ENCODE measurements around the gene CACNA1I. TPM values are rescaled to one million over a fixed set of nuclear protein-coding genes. Genes with fewer than 3 reads are reported as not detected.

CACNA1I gene
- total and polyA plus RNA-seq, 2 experiments from 2014 or later = 0.17 to 0.21 TPM

DNA sequence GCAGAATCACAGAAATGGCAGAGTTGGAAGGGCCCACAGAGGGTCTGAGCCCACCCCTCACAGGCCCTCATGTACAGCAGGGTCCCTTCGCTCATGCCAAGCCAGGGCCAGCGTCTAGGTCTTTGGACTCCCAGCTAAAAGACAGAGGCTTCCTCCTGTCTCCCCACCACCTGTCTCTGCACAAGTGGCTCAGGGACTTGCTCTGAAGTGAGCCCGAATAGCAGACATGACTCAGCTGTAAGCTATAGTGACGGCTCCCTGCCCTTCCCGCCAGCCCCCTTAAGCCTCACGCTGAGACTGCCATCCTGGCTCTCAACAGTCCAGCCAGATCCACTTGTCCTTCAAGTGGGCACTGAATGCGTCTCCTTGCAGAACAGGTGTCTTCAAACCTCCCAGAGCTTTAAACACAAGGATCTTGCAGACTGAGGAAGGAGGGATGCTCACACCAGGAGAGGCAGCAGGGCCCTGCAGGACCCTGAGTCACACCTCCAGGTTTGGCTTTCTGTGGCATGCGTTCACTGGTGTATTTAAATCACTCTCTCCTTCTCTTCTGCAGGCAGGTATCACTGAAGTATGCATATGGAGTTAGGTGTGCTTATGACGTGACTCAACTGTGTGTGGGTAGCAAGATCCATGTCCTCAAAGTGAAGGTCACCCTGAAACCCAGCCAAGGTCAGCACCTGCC, 154.9 kb downstream of the CACNA1I start:
- H3K27me3 ChIP-seq = no peaks in the 10 kb centered on the region
- H3K36me3 ChIP-seq (replicated peaks; ENCODE audit: insufficient read depth, low read depth) = no peaks in the 10 kb centered on the region
- H3K9me2 ChIP-seq (replicated peaks; ENCODE audit: insufficient read depth) = no peaks in the 10 kb centered on the region
- H4K20me1 ChIP-seq (ENCODE audit: insufficient read depth, poor library complexity, severe bottlenecking) = no peaks in the 10 kb centered on the region
- no peak for DNase-seq (ENCODE audit: low spot score)
- H3K79me2 ChIP-seq = no peaks in the 10 kb centered on the region
- no peak overlapping the region for H3K4me3 ChIP-seq
- 89% methylated on average over 9 of the region's 9 CpGs for WGBS (ENCODE audit: low lambda C conversion rate, missing lambda C conversion rate)
- no peak overlapping the region for H3K27ac ChIP-seq
- H2AFZ ChIP-seq = no peak overlapping the region
- TF ChIP-seq EZH2phosphoT487 (IDR thresholded peaks at IDR 0.05; ENCODE audit: low read depth, severe bottlenecking, unreplicated experiment) (no peak), EZH2 (IDR thresholded peaks at IDR 0.05; ENCODE audit: borderline replicate concordance) (no peak)
- TF ChIP-seq, protein P1, sequence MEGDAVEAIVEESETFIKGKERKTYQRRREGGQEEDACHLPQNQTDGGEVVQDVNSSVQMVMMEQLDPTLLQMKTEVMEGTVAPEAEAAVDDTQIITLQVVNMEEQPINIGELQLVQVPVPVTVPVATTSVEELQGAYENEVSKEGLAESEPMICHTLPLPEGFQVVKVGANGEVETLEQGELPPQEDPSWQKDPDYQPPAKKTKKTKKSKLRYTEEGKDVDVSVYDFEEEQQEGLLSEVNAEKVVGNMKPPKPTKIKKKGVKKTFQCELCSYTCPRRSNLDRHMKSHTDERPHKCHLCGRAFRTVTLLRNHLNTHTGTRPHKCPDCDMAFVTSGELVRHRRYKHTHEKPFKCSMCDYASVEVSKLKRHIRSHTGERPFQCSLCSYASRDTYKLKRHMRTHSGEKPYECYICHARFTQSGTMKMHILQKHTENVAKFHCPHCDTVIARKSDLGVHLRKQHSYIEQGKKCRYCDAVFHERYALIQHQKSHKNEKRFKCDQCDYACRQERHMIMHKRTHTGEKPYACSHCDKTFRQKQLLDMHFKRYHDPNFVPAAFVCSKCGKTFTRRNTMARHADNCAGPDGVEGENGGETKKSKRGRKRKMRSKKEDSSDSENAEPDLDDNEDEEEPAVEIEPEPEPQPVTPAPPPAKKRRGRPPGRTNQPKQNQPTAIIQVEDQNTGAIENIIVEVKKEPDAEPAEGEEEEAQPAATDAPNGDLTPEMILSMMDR (IDR thresholded peaks at IDR 0.05; ENCODE audit: poor library complexity) = no peak
- peaks cover 7% of the 10 kb centered on the region for H3K4me1 ChIP-seq (ENCODE audit: insufficient read depth)
- no peak overlapping the region for H3K4me2 ChIP-seq
- H3K9me3 ChIP-seq (ENCODE audit: low read depth) = no peaks in the 10 kb centered on the region

DNA sequence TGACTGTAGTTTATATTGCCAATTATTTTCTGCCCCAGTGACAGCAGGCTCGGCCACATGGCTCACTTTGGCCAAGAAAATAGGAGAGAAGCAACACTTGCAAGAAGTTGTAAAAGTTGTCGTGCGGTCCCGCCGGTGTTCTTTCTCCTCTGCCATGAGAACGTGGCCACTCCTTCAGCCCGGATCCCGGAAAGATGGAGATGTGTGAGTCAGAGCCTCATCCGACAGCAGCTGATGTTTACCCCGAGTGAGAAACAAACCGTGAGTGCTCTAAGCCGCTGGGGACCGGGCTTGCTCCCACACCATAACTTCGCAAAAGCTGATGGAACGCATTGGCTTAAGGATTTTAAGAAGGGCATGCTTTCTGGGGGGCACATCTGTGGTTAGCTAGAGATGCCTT, 157.0 kb downstream of the CACNA1I start:
- H3K79me2 ChIP-seq = no peaks in the 10 kb centered on the region
- H3K36me3 ChIP-seq (replicated peaks; ENCODE audit: insufficient read depth, low read depth) = no peaks in the 10 kb centered on the region
- 62% methylated on average over 15 of the region's 15 CpGs for WGBS (ENCODE audit: low lambda C conversion rate, missing lambda C conversion rate)
- no peak overlapping the region for H3K4me2 ChIP-seq
- no peak overlapping the region for H2AFZ ChIP-seq
- H3K27me3 ChIP-seq = no peaks in the 10 kb centered on the region
- H3K9me2 ChIP-seq (replicated peaks; ENCODE audit: insufficient read depth) = no peaks in the 10 kb centered on the region
- H3K4me1 ChIP-seq (ENCODE audit: insufficient read depth) = peaks cover 7% of the 10 kb centered on the region
- no peaks in the 10 kb centered on the region for H3K9me3 ChIP-seq (ENCODE audit: low read depth)
- no peak overlapping the region for H3K27ac ChIP-seq
- no peaks in the 10 kb centered on the region for H4K20me1 ChIP-seq (ENCODE audit: insufficient read depth, poor library complexity, severe bottlenecking)
- peak; percentile 63 for DNase-seq (ENCODE audit: low spot score)
- no peak for TF ChIP-seq EZH2phosphoT487 (IDR thresholded peaks at IDR 0.05; ENCODE audit: low read depth, severe bottlenecking, unreplicated experiment)
- no peak for TF ChIP-seq EZH2 (IDR thresholded peaks at IDR 0.05; ENCODE audit: borderline replicate concordance)
- no peak overlapping the region for H3K4me3 ChIP-seq

DNA sequence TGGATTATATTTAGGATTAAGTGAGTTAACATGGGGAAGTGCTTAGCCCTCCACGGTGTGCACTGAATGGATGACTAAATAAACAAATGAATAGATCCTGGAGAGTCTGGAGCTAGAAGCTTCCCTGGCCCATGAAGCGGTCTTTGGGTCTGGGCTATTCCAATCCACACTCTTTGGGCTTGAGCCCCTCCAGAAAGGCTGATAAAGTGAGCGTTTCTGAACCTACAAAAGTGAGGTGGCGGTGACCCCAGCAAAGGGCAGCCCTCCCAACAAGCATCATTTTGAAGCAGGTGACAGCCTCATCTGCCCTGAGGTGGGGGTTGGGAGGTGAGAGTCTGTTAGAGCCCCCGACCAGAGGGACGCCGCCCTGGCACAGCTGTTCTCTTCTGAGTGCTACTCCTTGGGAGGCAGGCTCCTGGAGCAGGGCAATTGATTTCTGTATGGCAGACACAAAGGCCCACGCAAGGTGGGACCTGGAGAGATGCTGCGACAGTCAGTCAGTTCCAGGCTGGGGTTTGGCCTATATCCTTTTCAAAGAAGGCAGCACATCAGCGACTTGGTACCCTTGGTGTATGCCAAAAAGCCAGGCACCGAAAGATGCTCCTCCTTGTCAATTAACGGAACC, 157.8 kb downstream of the CACNA1I start:
- H3K36me3 ChIP-seq (replicated peaks; ENCODE audit: insufficient read depth, low read depth) = no peaks in the 10 kb centered on the region
- H3K79me2 ChIP-seq = no peaks in the 10 kb centered on the region
- H3K27ac ChIP-seq = no peak overlapping the region
- H3K4me1 ChIP-seq (ENCODE audit: insufficient read depth) = peaks cover 7% of the 10 kb centered on the region
- TF ChIP-seq EZH2phosphoT487 (IDR thresholded peaks at IDR 0.05; ENCODE audit: low read depth, severe bottlenecking, unreplicated experiment) (no peak), EZH2 (IDR thresholded peaks at IDR 0.05; ENCODE audit: borderline replicate concordance) (no peak)
- TF ChIP-seq, protein P1 (IDR thresholded peaks at IDR 0.05; ENCODE audit: poor library complexity) = no peak
- H4K20me1 ChIP-seq (ENCODE audit: insufficient read depth, poor library complexity, severe bottlenecking) = no peaks in the 10 kb centered on the region
- no peak overlapping the region for H3K4me3 ChIP-seq
- H3K9me3 ChIP-seq (ENCODE audit: low read depth) = no peaks in the 10 kb centered on the region
- DNase-seq (ENCODE audit: low spot score) = no peak
- no peaks in the 10 kb centered on the region for H3K27me3 ChIP-seq
- 89% methylated on average over 12 of the region's 12 CpGs for WGBS (ENCODE audit: low lambda C conversion rate, missing lambda C conversion rate)
- H3K4me2 ChIP-seq = no peak overlapping the region
- H2AFZ ChIP-seq = no peak overlapping the region
- H3K9me2 ChIP-seq (replicated peaks; ENCODE audit: insufficient read depth) = no peaks in the 10 kb centered on the region
